ENCODE data around the gene SLC34A1. TPM values are rescaled to one million over a fixed set of nuclear protein-coding genes. Genes with fewer than 3 reads are reported as not detected.

SLC34A1 gene
- total and polyA plus RNA-seq, 4 donors = 0.23 to 1.0 (median 0.47) TPM

DNA sequence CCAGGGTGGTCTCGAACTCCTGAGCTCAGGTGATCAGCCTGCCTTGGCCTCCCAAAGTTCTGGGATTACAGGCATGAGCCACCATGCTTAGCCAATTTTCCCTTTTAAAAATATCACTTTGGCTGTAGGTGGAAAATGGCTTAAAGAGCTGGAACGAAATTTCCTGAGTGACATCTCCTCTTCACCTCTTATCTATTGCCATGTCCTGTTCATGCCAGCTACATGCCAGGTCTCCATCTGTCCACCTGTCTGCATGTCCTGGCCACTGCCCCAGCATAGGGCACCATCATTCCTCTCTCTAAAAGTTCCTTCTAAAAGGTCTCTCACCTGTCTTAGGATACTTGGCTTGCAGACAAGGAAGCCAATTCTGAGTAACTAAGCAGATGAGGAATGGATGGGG lies 39.4 kb downstream of the SLC34A1 start (continued):
- TF ChIP-seq, protein P1, sequence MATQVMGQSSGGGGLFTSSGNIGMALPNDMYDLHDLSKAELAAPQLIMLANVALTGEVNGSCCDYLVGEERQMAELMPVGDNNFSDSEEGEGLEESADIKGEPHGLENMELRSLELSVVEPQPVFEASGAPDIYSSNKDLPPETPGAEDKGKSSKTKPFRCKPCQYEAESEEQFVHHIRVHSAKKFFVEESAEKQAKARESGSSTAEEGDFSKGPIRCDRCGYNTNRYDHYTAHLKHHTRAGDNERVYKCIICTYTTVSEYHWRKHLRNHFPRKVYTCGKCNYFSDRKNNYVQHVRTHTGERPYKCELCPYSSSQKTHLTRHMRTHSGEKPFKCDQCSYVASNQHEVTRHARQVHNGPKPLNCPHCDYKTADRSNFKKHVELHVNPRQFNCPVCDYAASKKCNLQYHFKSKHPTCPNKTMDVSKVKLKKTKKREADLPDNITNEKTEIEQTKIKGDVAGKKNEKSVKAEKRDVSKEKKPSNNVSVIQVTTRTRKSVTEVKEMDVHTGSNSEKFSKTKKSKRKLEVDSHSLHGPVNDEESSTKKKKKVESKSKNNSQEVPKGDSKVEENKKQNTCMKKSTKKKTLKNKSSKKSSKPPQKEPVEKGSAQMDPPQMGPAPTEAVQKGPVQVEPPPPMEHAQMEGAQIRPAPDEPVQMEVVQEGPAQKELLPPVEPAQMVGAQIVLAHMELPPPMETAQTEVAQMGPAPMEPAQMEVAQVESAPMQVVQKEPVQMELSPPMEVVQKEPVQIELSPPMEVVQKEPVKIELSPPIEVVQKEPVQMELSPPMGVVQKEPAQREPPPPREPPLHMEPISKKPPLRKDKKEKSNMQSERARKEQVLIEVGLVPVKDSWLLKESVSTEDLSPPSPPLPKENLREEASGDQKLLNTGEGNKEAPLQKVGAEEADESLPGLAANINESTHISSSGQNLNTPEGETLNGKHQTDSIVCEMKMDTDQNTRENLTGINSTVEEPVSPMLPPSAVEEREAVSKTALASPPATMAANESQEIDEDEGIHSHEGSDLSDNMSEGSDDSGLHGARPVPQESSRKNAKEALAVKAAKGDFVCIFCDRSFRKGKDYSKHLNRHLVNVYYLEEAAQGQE (IDR thresholded peaks at IDR 0.05) = no peak
- TF ChIP-seq, protein P2, sequence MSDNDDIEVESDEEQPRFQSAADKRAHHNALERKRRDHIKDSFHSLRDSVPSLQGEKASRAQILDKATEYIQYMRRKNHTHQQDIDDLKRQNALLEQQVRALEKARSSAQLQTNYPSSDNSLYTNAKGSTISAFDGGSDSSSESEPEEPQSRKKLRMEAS (IDR thresholded peaks at IDR 0.05) = no peak
- no peak for TF ChIP-seq HNF4G (IDR thresholded peaks at IDR 0.05)
- TF ChIP-seq FOXA2 (IDR thresholded peaks at IDR 0.05) = no peak
- TF ChIP-seq RXRA (IDR thresholded peaks at IDR 0.05) = no peak
- TF ChIP-seq, protein P3, sequence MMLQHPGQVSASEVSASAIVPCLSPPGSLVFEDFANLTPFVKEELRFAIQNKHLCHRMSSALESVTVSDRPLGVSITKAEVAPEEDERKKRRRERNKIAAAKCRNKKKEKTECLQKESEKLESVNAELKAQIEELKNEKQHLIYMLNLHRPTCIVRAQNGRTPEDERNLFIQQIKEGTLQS (IDR thresholded peaks at IDR 0.05) = no peak

DNA sequence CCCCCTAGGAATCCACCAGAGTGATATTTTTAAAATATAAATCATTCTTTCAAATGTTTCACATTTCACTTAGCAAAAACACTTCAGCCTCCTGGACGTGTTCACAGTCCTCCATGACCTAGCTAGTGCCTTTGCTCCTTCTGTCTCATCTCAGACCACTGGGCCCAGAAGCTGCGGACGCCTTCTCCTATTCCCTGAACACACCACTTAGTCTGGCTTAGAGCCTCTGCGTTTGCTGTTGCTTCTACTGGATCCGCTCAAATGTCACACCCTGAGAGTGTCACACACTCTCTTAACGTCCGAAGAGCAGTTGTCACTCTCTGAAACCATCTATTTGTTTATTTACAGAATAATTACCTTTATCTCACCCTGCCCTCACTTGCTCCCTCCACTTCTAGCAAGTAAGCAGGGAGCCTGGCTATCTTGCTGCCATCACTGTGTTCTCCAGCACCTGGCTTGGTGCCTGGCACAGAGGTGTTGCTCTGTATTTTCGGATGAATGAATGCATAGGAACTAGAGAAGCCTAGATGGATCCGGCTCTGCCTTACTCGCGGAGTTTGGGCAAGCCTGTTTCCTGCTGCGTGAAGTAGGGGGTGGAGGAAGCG lies 41.1 kb downstream of the SLC34A1 start:
- no peaks in the 10 kb centered on the region for H3K9me3 ChIP-seq (ENCODE audit: control insufficient read depth in 4 of 4, low read length in 3 of 4)
- DNase-seq (ENCODE audit: low spot score) = no peak
- H3K36me3 ChIP-seq (ENCODE audit: control insufficient read depth in 4 of 4, insufficient read depth in 3 of 4, low read depth in 1 of 4, low read length in 3 of 4) = no peaks in the 10 kb centered on the region
- H3K9ac ChIP-seq (ENCODE audit: low read depth in 1 of 2, low read length in 2 of 2) = peak overlapping the region; percentile 55 to 58
- peaks cover 3 to 20% (median 17%) of the 10 kb centered on the region in 4 donors for H3K4me1 ChIP-seq (ENCODE audit: control insufficient read depth in 4 of 4, insufficient read depth in 4 of 4, low read length in 3 of 4)
- H3K27ac ChIP-seq (ENCODE audit: low read depth in 1 of 2, low read length in 2 of 2) = peak overlapping the region; percentile 92 to 95
- WGBS = 53% methylated on average over 13 of the region's 13 CpGs
- H3K27me3 ChIP-seq (ENCODE audit: control insufficient read depth in 4 of 4, insufficient read depth in 4 of 4, low read length in 3 of 4) = no peaks in the 10 kb centered on the region
- no peak for TF ChIP-seq GABPA (IDR thresholded peaks at IDR 0.05 in 1 of 2, conservative IDR thresholded peaks at IDR 0.05 in 1 of 2)
- no peak for TF ChIP-seq NR2F2 (IDR thresholded peaks at IDR 0.05)
- no peak for TF ChIP-seq FOXA1 (IDR thresholded peaks at IDR 0.05)
- H3K4me3 ChIP-seq (ENCODE audit: low read depth in 1 of 3, low read length in 3 of 3) = peak overlapping the region in 2 of 3 donors; percentile 58 to 60

DNA sequence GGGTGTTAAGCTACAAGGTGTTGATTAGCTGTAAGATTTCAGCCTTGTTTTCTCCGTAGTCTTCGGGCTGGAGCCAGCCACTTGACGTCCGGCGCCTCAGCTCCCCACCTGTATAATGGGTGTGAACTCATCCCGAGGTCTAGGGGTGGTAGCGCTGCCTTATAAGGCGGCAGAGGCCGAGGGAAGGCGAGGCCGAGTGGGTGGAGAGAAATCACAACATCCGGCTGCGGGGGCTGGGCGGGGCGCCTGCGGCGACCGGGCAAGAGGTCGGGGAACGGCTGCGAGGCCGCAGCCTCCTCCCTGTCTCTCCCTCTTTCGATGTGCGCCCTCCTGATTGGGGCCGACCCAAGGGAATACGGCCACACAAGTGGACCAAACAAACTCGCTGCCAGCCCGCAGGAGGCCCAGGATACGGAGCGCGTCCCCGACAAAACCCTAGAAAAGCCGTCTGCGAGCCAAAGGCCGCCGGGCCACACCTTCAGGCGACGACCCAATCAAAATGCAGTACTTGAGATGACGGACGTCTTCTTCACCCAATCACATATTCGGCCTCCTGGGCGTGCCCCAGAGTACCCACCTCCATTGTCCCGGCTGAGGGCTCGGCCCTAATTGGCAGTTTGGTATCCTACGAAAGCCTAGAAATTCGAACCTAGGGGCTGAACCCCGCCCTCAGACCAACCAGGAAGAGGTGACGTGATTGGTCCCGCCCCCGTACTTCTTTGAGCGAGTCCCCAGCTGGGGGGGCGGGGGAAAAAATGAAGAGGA lies 41.7 kb downstream of the SLC34A1 start:
- Histone ChIP-seq H3K4me3 (ENCODE audit: low read depth in 1 of 3, low read length in 3 of 3) (peak overlapping the region; percentile 50 to 60 (median 58)), H3K27me3 (ENCODE audit: control insufficient read depth in 4 of 4, insufficient read depth in 4 of 4, low read length in 3 of 4) (no peaks in the 10 kb centered on the region), H3K4me1 (ENCODE audit: control insufficient read depth in 4 of 4, insufficient read depth in 4 of 4, low read length in 3 of 4) (peaks cover 3 to 24% (median 17%) of the 10 kb centered on the region in 4 donors), H3K36me3 (ENCODE audit: control insufficient read depth in 4 of 4, insufficient read depth in 3 of 4, low read depth in 1 of 4, low read length in 3 of 4) (no peaks in the 10 kb centered on the region), H3K27ac (ENCODE audit: low read depth in 1 of 2, low read length in 2 of 2) (peak overlapping the region; percentile 92 to 95), H3K9me3 (ENCODE audit: control insufficient read depth in 4 of 4, low read length in 3 of 4) (no peaks in the 10 kb centered on the region), H3K9ac (ENCODE audit: low read depth in 1 of 2, low read length in 2 of 2) (peak overlapping the region; percentile 58 to 67)
- 1% methylated on average over 52 of the region's 52 CpGs for WGBS
- DNase-seq (ENCODE audit: low spot score) = peak; percentile 99
- peak in 1 of 2 donors; percentile 19 for TF ChIP-seq RAD21 (IDR thresholded peaks at IDR 0.05)
- TF ChIP-seq RXRA (IDR thresholded peaks at IDR 0.05) = peak; percentile 14 to 52
- peak in 1 of 2 donors; percentile 38 for TF ChIP-seq HNF4A (conservative IDR thresholded peaks at IDR 0.05)
- TF ChIP-seq SP1 (IDR thresholded peaks at IDR 0.05) = peak; percentile 97
- TF ChIP-seq, protein P4, sequence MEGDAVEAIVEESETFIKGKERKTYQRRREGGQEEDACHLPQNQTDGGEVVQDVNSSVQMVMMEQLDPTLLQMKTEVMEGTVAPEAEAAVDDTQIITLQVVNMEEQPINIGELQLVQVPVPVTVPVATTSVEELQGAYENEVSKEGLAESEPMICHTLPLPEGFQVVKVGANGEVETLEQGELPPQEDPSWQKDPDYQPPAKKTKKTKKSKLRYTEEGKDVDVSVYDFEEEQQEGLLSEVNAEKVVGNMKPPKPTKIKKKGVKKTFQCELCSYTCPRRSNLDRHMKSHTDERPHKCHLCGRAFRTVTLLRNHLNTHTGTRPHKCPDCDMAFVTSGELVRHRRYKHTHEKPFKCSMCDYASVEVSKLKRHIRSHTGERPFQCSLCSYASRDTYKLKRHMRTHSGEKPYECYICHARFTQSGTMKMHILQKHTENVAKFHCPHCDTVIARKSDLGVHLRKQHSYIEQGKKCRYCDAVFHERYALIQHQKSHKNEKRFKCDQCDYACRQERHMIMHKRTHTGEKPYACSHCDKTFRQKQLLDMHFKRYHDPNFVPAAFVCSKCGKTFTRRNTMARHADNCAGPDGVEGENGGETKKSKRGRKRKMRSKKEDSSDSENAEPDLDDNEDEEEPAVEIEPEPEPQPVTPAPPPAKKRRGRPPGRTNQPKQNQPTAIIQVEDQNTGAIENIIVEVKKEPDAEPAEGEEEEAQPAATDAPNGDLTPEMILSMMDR (IDR thresholded peaks at IDR 0.05; ENCODE audit: low read depth, low read length, missing input control) = no peak
- TF ChIP-seq JUND (IDR thresholded peaks at IDR 0.05) = peak; percentile 83 to 85
- TF ChIP-seq NR2F2 (IDR thresholded peaks at IDR 0.05) = peak; percentile 82
- TF ChIP-seq, protein P2 (IDR thresholded peaks at IDR 0.05) = no peak
- TF ChIP-seq, protein P5, sequence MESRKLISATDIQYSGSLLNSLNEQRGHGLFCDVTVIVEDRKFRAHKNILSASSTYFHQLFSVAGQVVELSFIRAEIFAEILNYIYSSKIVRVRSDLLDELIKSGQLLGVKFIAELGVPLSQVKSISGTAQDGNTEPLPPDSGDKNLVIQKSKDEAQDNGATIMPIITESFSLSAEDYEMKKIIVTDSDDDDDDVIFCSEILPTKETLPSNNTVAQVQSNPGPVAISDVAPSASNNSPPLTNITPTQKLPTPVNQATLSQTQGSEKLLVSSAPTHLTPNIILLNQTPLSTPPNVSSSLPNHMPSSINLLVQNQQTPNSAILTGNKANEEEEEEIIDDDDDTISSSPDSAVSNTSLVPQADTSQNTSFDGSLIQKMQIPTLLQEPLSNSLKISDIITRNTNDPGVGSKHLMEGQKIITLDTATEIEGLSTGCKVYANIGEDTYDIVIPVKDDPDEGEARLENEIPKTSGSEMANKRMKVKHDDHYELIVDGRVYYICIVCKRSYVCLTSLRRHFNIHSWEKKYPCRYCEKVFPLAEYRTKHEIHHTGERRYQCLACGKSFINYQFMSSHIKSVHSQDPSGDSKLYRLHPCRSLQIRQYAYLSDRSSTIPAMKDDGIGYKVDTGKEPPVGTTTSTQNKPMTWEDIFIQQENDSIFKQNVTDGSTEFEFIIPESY (IDR thresholded peaks at IDR 0.05) = no peak
- peak; percentile 61 to 80 for TF ChIP-seq GABPA (IDR thresholded peaks at IDR 0.05 in 1 of 2, conservative IDR thresholded peaks at IDR 0.05 in 1 of 2)
- peak; percentile 86 for TF ChIP-seq YY1 (IDR thresholded peaks at IDR 0.05)
- TF ChIP-seq, protein P3 (IDR thresholded peaks at IDR 0.05) = peak; percentile 37
